Gastroesophageal sphincter (tissue), 4 donors: ENCODE measurements around the gene ATP2A1. TPM values are rescaled to one million over a fixed set of nuclear protein-coding genes. Genes with fewer than 3 reads are reported as not detected.

Experiments
- ATAC-seq: fragments of 150-250 bp; one replicate; pipeline ENCODE4 v1.9.1; 2016; ENCODE audit warnings: mild to moderate bottlenecking, moderate library complexity
- H3K27ac ChIP-seq, 4 donors: fragments of 200-600 bp; sonication (generic) in 3 of 4; 1 replicate in 3 of 4; 2 replicates in 1 of 4; pipeline ENCODE4 v1.5.1; 2016 to 2019
- H3K27me3 ChIP-seq: fragments of 200-600 bp; sonication (generic); one replicate; pipeline ENCODE4 v1.5.1; 2019
- H3K36me3 ChIP-seq, 2 donors: fragments of 200-600 bp; sonication (generic); one replicate each; pipeline ENCODE4 v1.5.1; 2019; ENCODE audit warnings: control low read depth in 1 of 2
- H3K4me1 ChIP-seq, 3 donors: fragments of 200-600 bp; sonication (generic); 1 replicate in 2 of 3; 2 replicates in 1 of 3; pipeline ENCODE4 v1.5.1; 2016 to 2019; ENCODE audit warnings: control low read depth in 2 of 3
- H3K4me3 ChIP-seq, 2 donors: fragments of 200-600 bp; sonication (generic); one replicate each; pipeline ENCODE4 v1.5.1; 2019; ENCODE audit warnings: mild to moderate bottlenecking in 1 of 2, moderate library complexity in 1 of 2
- H3K9me3 ChIP-seq, 3 donors: fragments of 200-600 bp; sonication (generic); one replicate each; pipeline ENCODE4 v1.5.1; 2017 to 2019; ENCODE audit warnings: control low read depth in 2 of 3
- CTCF ChIP-seq, 4 experiments: fragments of 200-600 bp in 2 of 4; fragments of 450-650 bp in 2 of 4; sonication (generic) in 1 of 4; IDR thresholded peaks; one replicate each; pipeline ENCODE4 v1.5.1; 2017 to 2019; ENCODE audit warnings: antibody characterized with exemption in 4 of 4, mild to moderate bottlenecking in 2 of 4, moderate library complexity in 2 of 4
- EP300 ChIP-seq: sonication (generic); formaldehyde crosslinking; IDR thresholded peaks from one replicate; pipeline ENCODE4 v1.6.1; 2017; ENCODE audit warnings: antibody characterized with exemption, mild to moderate bottlenecking
- POLR2A ChIP-seq, 2 donors: fragments of 450-650 bp; IDR thresholded peaks; one replicate each; pipeline ENCODE4 v1.6.1; 2017; ENCODE audit warnings: antibody characterized with exemption in 2 of 2, mild to moderate bottlenecking in 2 of 2, moderate library complexity in 1 of 2
- POLR2AphosphoS5 ChIP-seq: sonication (generic); formaldehyde crosslinking; IDR thresholded peaks from one replicate; pipeline ENCODE4 v1.6.1; 2017; ENCODE audit warnings: antibody characterized with exemption
- WGBS, 2 donors: methylation state at CpG; one replicate each; pipeline ENCODE4 v1.1.5; 2018; ENCODE audit warnings: low coverage in 1 of 2; 5-methylcytosine and 5-hydroxymethylcytosine counted together
- total RNA-seq, 4 donors: library from RNA; depleted of rRNA; stranded (reverse); fragments of >200 nt; gene quantifications; one replicate each; pipeline ENCODE4 v1.1.0, GENCODE V29; 2016

ATP2A1 gene
- total RNA-seq, 4 donors from 2014 or later: 0.31 TPM; not detected in 3

GRCh38 chr16:28912558-28912957 lies 34.3 kb downstream of the ATP2A1 start:
- WGBS, 2 donors: 84% methylated on average over 4 to 8 of the region's 12 CpGs
- Histone ChIP-seq H3K36me3 (peaks cover 0 to 86% of the 10 kb centered on the region in 2 donors), H3K27me3 (no peaks in the 10 kb centered on the region), H3K9me3 (no peaks in the 10 kb centered on the region), H3K4me1 (no peaks in the 10 kb centered on the region), H3K4me3 (no peak overlapping the region), H3K27ac (no peak overlapping the region)
- no peak for ATAC-seq
- TF ChIP-seq CTCF (IDR thresholded peaks at IDR 0.05) (no peak), POLR2AphosphoS5 (no peak), POLR2A (IDR thresholded peaks at IDR 0.05) (no peak), EP300 (no peak)

- Histone ChIP-seq H3K4me1 (no peaks in the 10 kb centered on the region), H3K27me3 (no peaks in the 10 kb centered on the region), H3K27ac (no peak overlapping the region), H3K4me3 (no peak overlapping the region), H3K36me3 (peaks cover 0 to 85% of the 10 kb centered on the region in 2 donors), H3K9me3 (no peaks in the 10 kb centered on the region)
- TF ChIP-seq EP300: no peak
- TF ChIP-seq POLR2A (IDR thresholded peaks at IDR 0.05): no peak
- no peak for TF ChIP-seq CTCF (IDR thresholded peaks at IDR 0.05)
- TF ChIP-seq POLR2AphosphoS5: no peak
- no peak for ATAC-seq
- WGBS, 2 donors: 91 to 100% methylated on average over 3 to 6 of the region's 29 CpGs
These were observed 35.8 kb downstream of the ATP2A1 start for GRCh38 chr16:28913946-28914724.

- H3K4me3 ChIP-seq: no peak overlapping the region
- peaks cover 0 to 89% of the 10 kb centered on the region in 2 donors for H3K36me3 ChIP-seq
- no peak for ATAC-seq
- H3K9me3 ChIP-seq: no peaks in the 10 kb centered on the region
- H3K27ac ChIP-seq: no peak overlapping the region
- TF ChIP-seq CTCF (IDR thresholded peaks at IDR 0.05) (no peak), POLR2AphosphoS5 (no peak), EP300 (no peak), POLR2A (IDR thresholded peaks at IDR 0.05) (no peak)
- no peaks in the 10 kb centered on the region for H3K27me3 ChIP-seq
- H3K4me1 ChIP-seq: no peaks in the 10 kb centered on the region
These were observed 36.9 kb downstream of the ATP2A1 start for GRCh38 chr16:28915181-28915580.

- TF ChIP-seq POLR2A (IDR thresholded peaks at IDR 0.05) (no peak), CTCF (IDR thresholded peaks at IDR 0.05) (no peak), POLR2AphosphoS5 (no peak), EP300 (no peak)
- WGBS, 2 donors: 80 to 85% methylated on average over 6 to 7 of the region's 7 CpGs
- H3K36me3 ChIP-seq: peaks cover 0 to 82% of the 10 kb centered on the region in 2 donors
- H3K27ac ChIP-seq: no peak overlapping the region
- no peaks in the 10 kb centered on the region for H3K9me3 ChIP-seq
- no peak for ATAC-seq
- no peaks in the 10 kb centered on the region for H3K27me3 ChIP-seq
- H3K4me1 ChIP-seq: no peaks in the 10 kb centered on the region
- no peak overlapping the region for H3K4me3 ChIP-seq
These were observed 38.8 kb downstream of the ATP2A1 start for GRCh38 chr16:28917095-28917494.

GRCh38 chr16:28918698-28919097 lies 40.4 kb downstream of the ATP2A1 start:
- Histone ChIP-seq H3K36me3 (peaks cover 0 to 67% of the 10 kb centered on the region in 2 donors), H3K27ac (no peak overlapping the region), H3K4me3 (no peak overlapping the region), H3K9me3 (no peaks in the 10 kb centered on the region), H3K4me1 (peaks cover 0 to 2% (median 0%) of the 10 kb centered on the region in 3 donors), H3K27me3 (no peaks in the 10 kb centered on the region)
- WGBS, 2 donors: 94 to 100% methylated on average over 1 to 3 of the region's 3 CpGs
- ATAC-seq: no peak
- TF ChIP-seq POLR2A (IDR thresholded peaks at IDR 0.05) (no peak), CTCF (IDR thresholded peaks at IDR 0.05) (no peak), POLR2AphosphoS5 (no peak), EP300 (no peak)
